HG02571 (cell line): ENCODE measurements around the gene PPP1R3G.

Source experiments
- ATAC-seq: cut with Tn5 transposase; IDR thresholded peaks from one replicate; pipeline ENCODE4 v1.9.1; 2021; ENCODE audit warnings: mild to moderate bottlenecking, moderate library complexity; ENCODE audit not compliant: unreplicated experiment

PPP1R3G gene

DNA sequence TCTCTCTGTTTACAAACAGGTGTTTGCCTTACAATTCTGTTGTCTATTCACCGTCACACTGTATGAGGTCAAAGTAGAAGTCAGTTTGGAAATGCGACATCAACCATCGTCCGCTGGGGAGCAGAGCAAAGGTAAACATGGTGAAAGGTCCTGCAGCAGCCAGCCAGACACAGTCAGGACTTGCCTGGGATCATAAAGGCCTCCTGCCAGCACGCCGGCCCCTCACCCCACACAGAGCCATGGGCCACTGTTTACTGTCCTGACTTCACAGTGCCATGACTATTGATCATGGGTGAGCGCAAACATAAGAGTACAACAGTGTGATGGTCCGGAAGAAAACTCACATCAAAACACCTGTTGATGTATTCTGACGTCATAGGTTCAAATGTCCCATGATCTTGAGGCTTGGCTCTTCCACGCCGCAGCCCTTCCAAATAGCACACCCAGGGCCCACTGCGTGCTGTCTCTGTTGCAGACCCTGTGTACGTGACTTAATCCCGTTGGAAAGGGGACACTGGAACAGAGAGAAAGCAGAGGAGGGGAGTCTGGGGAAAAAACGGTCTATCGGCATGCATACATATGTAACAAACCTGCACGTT lies 16.9 kb upstream of the PPP1R3G start:
- no peak for ATAC-seq

- no peak for ATAC-seq
Observed at GRCh38 chr6:5071216-5071615, 13.9 kb upstream of the PPP1R3G start.

GRCh38 chr6:5072440-5072839 lies 12.7 kb upstream of the PPP1R3G start:
- ATAC-seq: no peak

DNA sequence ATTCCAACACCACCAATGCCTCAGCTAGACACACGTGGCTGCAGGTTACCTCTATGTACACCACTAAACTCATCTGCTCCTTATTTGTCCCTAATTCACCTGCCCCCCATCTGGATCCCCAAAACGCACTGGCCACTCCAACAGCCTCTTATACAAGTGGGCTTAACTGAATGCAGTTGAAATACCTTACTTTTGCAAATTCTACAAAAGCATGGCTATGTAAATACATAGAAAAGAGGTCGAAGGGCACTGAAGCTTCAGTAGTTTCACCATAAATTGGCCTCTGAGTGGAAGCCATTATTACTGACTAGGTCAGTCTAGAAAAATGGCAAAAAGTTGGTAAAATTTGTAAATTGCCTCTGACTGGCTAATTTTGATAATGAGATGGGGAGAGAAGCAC lies 11.1 kb upstream of the PPP1R3G start:
- no peak for ATAC-seq

DNA sequence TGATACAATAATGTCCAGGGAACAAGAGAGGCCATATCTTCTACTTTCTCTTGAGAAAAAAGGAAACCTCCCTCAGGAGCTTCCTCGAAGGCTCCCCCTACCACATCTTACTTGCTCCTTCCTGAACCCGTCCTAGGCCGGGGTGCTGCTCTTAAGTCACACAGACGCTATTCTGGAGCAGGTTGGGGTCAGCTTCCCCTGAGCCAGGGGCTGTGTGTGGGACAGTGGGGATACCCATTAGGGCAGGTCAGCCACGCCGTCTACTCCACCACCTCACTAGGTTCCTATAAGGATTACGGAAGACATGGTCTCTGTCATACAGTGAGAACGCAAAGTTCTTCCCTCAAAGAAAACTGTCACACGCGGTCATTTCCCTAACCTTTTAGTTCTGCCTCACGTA lies 8.2 kb upstream of the PPP1R3G start:
- ATAC-seq: no peak

GRCh38 chr6:5078121-5078669 lies 6.9 kb upstream of the PPP1R3G start:
- no peak for ATAC-seq

- ATAC-seq: no peak
Observed at GRCh38 chr6:5079692-5080091, 5.4 kb upstream of the PPP1R3G start.

DNA sequence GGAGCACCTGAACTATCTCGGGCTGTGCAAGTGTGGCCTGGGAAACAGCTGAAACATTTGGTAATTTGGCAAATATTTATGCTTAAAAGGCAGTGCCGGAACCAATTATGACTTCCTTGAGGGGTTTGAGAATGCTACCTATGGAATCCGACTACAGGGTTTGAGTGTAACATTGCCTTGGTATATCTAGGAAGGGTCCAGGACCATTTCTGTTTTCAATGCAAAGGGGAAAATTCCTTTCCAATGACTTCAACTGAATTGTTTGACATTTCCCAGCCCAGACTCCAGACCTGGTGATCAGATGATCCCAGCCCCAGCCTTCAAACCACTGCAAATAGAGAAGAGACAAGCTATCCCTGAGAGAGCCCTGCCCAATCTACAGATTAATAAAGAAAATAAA lies 4.6 kb upstream of the PPP1R3G start:
- no peak for ATAC-seq

GRCh38 chr6:5081182-5081581 lies 4.0 kb upstream of the PPP1R3G start:
- ATAC-seq: no peak

- ATAC-seq: no peak
Observed at GRCh38 chr6:5081955-5082354, 3.2 kb upstream of the PPP1R3G start.

GRCh38 chr6:5082487-5083306 lies 2.4 kb upstream of the PPP1R3G start:
- ATAC-seq: no peak

GRCh38 chr6:5083307-5083583 lies 1.9 kb upstream of the PPP1R3G start:
- no peak for ATAC-seq

GRCh38 chr6:5083813-5084359 lies 1.3 kb upstream of the PPP1R3G start:
- no peak for ATAC-seq

- ATAC-seq: peak; percentile 30
Observed at GRCh38 chr6:5084360-5084780, 771 bp upstream of the PPP1R3G start.

GRCh38 chr6:5085648-5086293 lies 630 bp downstream of the PPP1R3G start:
- ATAC-seq: no peak

- no peak for ATAC-seq
Observed at GRCh38 chr6:5086294-5086890, 1.3 kb downstream of the PPP1R3G start.

DNA sequence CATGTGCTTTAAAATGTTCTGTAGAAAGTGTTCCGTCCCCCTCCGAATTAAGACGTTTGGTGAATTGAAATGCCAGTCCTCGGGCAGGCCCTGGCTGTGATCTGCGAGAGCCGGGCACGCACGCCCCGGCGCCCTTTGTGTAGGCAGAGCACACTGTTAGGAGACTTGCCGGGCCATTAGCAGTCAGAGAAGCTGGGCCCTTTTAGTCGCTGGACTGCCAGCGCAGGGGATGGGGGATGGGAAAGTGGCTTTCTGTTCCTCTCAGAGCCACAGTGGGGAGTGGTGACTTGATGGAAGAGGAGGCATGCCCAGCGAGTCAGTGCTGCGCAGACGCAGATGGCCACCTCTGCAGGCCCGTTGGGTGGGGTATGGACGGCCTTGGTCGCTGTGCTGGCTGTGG lies 2.2 kb downstream of the PPP1R3G start:
- no peak for ATAC-seq

DNA sequence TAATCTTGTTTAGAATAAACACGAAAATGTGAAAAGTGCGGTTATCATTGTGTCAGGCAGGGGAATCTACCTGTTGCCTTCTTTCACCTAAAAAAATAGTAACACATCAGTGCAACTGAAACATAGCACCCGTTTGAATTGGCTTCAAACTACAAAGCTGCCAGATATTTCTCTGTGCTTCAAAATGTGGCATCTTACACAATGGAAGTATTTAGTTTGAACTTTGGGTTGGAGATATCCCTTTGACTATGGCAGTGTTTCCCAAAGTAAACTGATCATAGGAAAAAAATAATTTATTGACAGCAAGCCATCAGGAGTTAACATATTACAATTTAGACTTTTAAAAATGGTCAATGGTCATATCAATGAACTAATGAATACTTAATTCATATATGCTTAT lies 3.6 kb downstream of the PPP1R3G start:
- no peak for ATAC-seq

DNA sequence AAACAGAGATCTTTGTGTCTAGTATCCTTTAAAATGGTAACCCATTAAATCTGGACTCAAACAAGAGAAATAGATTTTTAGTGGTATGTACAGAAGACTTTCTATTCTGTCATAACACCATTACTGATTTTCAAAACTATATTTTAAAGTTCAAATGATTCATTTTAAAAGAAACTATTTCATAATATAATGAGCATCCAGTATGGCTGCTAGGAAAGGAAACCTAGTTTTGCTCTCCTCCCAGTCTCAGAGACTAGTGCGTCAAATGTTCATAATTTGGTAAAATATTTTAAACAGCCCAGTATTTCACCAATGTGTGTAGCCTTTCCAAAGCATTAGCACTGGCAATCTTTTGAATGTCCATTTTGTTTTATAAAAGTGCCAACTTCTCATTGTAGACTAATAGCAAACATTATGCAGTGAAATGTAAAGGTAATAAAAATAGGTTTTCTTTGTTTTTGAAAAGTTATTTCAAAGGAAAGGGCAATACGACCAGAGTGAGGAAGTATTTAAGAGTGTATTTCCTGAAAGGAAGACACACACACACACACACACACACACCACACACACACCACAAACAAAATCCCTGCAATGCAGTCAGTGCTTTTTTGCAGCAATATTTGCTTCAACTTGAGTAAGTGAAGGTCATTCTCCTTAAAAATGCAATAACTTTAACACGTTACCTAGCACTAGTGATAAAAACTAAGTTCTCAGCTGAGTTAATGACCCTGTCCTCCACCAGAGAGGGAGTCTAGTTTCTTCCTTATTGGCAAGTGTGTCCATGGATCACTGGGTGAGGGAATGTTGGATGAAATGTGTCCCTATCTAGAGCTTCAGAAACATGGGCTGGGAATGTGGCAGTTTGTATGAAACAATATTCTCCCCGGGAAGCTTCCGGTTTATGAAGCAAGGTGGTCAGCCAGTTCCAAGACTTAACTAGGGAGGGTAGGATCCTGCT lies 4.6 kb downstream of the PPP1R3G start:
- ATAC-seq: no peak

- no peak for ATAC-seq
Observed at GRCh38 chr6:5090603-5091002, 5.5 kb downstream of the PPP1R3G start.
